Suprapubic skin (tissue), 4 donors: ENCODE data around the gene GALNT12. TPM values are rescaled to one million over a fixed set of nuclear protein-coding genes. Genes with fewer than 3 reads are reported as not detected.

ENCODE experiments used
- DNase-seq, 2 donors: peaks; one replicate each; pipeline ENCODE4 v3.0.0-alpha.2; 2019; ENCODE audit warnings: low spot score in 2 of 2
- H3K27ac ChIP-seq: fragments of 200-600 bp; sonication (generic); one replicate; pipeline ENCODE4 v1.5.1; 2019
- H3K27me3 ChIP-seq: fragments of 200-600 bp; sonication (generic); one replicate; pipeline ENCODE4 v1.5.1; 2019
- H3K36me3 ChIP-seq: fragments of 200-600 bp; sonication (generic); one replicate; pipeline ENCODE4 v1.5.1; 2019
- H3K4me1 ChIP-seq: fragments of 200-600 bp; sonication (generic); one replicate; pipeline ENCODE4 v1.5.1; 2019
- H3K4me3 ChIP-seq: fragments of 200-600 bp; sonication (generic); one replicate; pipeline ENCODE4 v1.5.1; 2019; ENCODE audit warnings: mild to moderate bottlenecking
- H3K9me3 ChIP-seq: fragments of 200-600 bp; sonication (generic); one replicate; pipeline ENCODE4 v1.5.1; 2019
- EP300 ChIP-seq: sonication (generic); formaldehyde crosslinking; IDR thresholded peaks from one replicate; pipeline ENCODE4 v1.6.1; 2017; ENCODE audit warnings: antibody characterized with exemption
- POLR2A ChIP-seq, 2 donors: fragments of 450-650 bp; IDR thresholded peaks; one replicate each; pipeline ENCODE4 v1.6.1; 2017; ENCODE audit warnings: antibody characterized with exemption in 2 of 2, mild to moderate bottlenecking in 2 of 2, moderate library complexity in 2 of 2
- POLR2AphosphoS5 ChIP-seq, 3 donors: sonication (generic); formaldehyde crosslinking; IDR thresholded peaks; one replicate each; pipeline ENCODE4 v1.6.1; 2017; ENCODE audit warnings: antibody characterized with exemption in 3 of 3
- WGBS: methylation state at CpG from one replicate; pipeline ENCODE4 v1.1.5; 2018; 5-methylcytosine and 5-hydroxymethylcytosine counted together
- total RNA-seq, 4 donors: library from RNA; depleted of rRNA; stranded (reverse); fragments of >200 nt; gene quantifications; one replicate each; pipeline ENCODE4 v1.1.0, GENCODE V29; 2016
- TF ChIP-seq, protein P1 (sequence below), 2 donors: fragments of 200-600 bp in 1 of 2; fragments of 450-650 bp in 1 of 2; sonication (generic) in 1 of 2; IDR thresholded peaks; one replicate each; pipeline ENCODE4 v1.5.1; 2016 to 2019; ENCODE audit warnings: antibody characterized with exemption in 2 of 2, mild to moderate bottlenecking in 1 of 2, moderate library complexity in 1 of 2

Gene GALNT12
- total RNA-seq, 4 donors from 2014 or later = 1.4 to 8.0 (median 5.5) TPM

DNA sequence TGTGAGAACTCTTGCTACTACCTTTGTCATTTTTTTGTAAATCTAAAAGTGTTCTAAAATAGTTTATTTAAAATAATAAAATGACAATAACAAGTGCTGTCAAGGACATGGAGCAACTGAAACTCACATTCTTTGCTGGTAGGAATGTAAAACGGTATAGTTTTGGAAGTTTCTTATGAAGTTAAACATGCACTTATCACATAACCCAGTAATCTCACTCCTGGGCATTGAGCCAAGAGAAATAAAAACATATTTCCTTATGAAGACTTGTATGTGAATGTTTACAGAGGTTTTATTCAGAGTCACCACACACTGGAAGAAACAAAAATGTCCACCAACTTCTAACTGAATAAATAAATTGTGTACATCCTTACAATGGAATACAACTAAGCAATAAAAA is 90.3 kb downstream of the GALNT12 start:
- 49% methylated on average over 1 of the region's 1 CpG for WGBS
- DNase-seq = no peak

DNA sequence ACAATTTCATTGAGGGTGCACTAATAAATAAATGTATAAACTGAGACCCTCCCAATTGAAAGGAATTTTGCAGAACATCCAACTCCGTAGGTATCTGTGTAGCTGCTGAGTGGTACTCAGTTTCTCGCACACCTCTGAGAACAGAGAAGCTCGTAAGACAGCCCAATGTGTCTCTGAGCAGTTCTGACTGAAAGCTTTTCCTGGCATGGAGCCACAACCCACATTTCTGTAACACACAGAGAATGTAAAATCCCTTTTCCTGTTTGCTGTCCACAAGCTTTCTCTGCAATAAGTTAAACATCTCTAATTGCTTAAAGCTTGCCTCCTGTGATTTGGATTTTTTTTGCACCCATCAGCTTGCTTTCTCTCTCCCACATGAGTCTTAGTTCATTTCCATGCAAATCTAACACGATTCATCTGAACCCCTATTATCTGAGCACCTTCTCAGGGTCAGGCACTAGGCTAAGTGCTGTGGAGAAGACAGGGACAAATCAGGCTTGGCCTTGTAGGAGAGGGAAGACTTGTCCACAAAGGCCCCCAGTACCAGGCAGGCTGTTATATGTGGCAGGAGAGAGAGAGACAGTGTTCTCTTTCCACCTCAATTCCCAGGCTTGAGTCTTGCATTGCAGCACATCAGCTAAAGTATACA is 92.1 kb downstream of the GALNT12 start:
- peaks cover 4% of the 10 kb centered on the region for H3K4me1 ChIP-seq
- H3K36me3 ChIP-seq = no peaks in the 10 kb centered on the region
- H3K27me3 ChIP-seq = no peaks in the 10 kb centered on the region
- TF ChIP-seq POLR2AphosphoS5 (IDR thresholded peaks at IDR 0.05) (no peak), EP300 (no peak), POLR2A (IDR thresholded peaks at IDR 0.05) (no peak)
- TF ChIP-seq, protein P1, sequence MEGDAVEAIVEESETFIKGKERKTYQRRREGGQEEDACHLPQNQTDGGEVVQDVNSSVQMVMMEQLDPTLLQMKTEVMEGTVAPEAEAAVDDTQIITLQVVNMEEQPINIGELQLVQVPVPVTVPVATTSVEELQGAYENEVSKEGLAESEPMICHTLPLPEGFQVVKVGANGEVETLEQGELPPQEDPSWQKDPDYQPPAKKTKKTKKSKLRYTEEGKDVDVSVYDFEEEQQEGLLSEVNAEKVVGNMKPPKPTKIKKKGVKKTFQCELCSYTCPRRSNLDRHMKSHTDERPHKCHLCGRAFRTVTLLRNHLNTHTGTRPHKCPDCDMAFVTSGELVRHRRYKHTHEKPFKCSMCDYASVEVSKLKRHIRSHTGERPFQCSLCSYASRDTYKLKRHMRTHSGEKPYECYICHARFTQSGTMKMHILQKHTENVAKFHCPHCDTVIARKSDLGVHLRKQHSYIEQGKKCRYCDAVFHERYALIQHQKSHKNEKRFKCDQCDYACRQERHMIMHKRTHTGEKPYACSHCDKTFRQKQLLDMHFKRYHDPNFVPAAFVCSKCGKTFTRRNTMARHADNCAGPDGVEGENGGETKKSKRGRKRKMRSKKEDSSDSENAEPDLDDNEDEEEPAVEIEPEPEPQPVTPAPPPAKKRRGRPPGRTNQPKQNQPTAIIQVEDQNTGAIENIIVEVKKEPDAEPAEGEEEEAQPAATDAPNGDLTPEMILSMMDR (IDR thresholded peaks at IDR 0.05) = no peak
- no peak overlapping the region for H3K4me3 ChIP-seq
- no peak for DNase-seq
- H3K27ac ChIP-seq = no peak overlapping the region
- WGBS = 45% methylated on average over 4 of the region's 4 CpGs
- no peaks in the 10 kb centered on the region for H3K9me3 ChIP-seq

More for the DNA sequence above, 90.3 kb downstream of the GALNT12 start:
- H3K9me3 ChIP-seq = no peaks in the 10 kb centered on the region
- no peaks in the 10 kb centered on the region for H3K36me3 ChIP-seq
- no peaks in the 10 kb centered on the region for H3K27me3 ChIP-seq
- H3K27ac ChIP-seq = no peak overlapping the region
- TF ChIP-seq, protein P1 (IDR thresholded peaks at IDR 0.05) = no peak
- TF ChIP-seq EP300 = no peak
- no peak for TF ChIP-seq POLR2AphosphoS5 (IDR thresholded peaks at IDR 0.05)
- no peak for TF ChIP-seq POLR2A (IDR thresholded peaks at IDR 0.05)
- peaks cover 4% of the 10 kb centered on the region for H3K4me1 ChIP-seq
- H3K4me3 ChIP-seq = no peak overlapping the region

Other genes starting within 250 kb of the GALNT12 start
- gene GABBR2, start 98.7 kb upstream of the GALNT12 start, total RNA-seq = 1 to 10 TPM in 1 of 4 donors, under 1 TPM in 1, not detected in 2; 0.32 to 1.7 TPM
- 10 to 100 TPM in 2 of 4 donors, 1 to 10 TPM in 2; 7.0 to 37.8 (median 10.3) TPM for gene ANKS6, start 11.1 kb upstream of the GALNT12 start, total RNA-seq
- gene COL15A1, start 136.2 kb downstream of the GALNT12 start, total RNA-seq = 10 to 100 TPM in 2 of 4 donors, 1 to 10 TPM in 2; 8.0 to 15.0 (median 9.3) TPM